ENCODE results near the gene AP1AR. TPM values are rescaled to one million over a fixed set of nuclear protein-coding genes. Genes with fewer than 3 reads are reported as not detected.

The AP1AR gene
- total RNA-seq, 4 donors from 2014 or later: 16.8 to 20.1 (median 19.6) TPM

DNA sequence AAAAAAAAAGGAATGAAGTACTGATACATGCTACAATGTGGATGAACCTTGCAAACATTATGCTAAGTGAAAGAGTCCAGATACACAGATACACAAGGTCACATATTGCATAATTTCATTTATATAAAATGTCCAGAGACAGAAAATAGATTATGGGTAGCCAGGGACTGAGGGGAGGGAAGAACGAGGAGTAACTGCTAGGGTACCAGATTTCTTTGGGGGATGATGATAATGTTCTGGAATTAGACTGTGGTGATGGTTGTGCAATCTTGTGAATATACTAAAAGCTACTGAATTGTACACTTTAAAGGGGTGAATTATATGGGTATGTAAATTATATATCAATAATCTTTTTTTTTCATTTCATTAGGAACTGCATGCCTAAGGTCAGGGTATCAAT is 20.8 kb upstream of the AP1AR start:
- 74 to 78% methylated on average over 1 of the region's 1 CpG for WGBS, 2 donors

DNA sequence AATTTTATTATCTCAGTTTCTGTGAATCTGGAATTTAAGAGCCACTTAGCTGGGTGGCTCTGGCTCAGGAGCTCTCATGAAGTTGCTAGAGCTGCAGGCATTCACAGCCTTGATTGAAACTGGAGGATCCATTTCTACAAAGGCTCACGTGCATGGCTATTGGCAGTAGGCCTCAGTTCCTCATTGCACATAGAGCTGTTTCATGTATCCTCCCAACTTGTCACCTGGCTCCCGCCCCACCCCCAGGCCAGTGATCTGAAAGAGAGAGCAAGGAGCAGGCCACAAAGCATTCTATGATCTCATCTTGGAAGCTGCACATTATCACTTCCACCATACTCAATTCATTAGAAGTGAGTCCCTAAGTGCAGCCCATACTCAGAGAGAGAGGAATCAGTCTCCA is 18.5 kb upstream of the AP1AR start:
- WGBS, 2 donors: 80 to 86% methylated on average over 2 of the region's 2 CpGs
- H3K4me3 ChIP-seq: no peak overlapping the region
- no peaks in the 10 kb centered on the region for H3K27me3 ChIP-seq
- H3K27ac ChIP-seq: no peak overlapping the region
- H3K36me3 ChIP-seq: no peaks in the 10 kb centered on the region
- no peak for DNase-seq (ENCODE audit: low spot score in 2 of 2)
- TF ChIP-seq EP300 (IDR thresholded peaks at IDR 0.05): no peak
- TF ChIP-seq POLR2A (IDR thresholded peaks at IDR 0.05): no peak
- TF ChIP-seq, protein P1, sequence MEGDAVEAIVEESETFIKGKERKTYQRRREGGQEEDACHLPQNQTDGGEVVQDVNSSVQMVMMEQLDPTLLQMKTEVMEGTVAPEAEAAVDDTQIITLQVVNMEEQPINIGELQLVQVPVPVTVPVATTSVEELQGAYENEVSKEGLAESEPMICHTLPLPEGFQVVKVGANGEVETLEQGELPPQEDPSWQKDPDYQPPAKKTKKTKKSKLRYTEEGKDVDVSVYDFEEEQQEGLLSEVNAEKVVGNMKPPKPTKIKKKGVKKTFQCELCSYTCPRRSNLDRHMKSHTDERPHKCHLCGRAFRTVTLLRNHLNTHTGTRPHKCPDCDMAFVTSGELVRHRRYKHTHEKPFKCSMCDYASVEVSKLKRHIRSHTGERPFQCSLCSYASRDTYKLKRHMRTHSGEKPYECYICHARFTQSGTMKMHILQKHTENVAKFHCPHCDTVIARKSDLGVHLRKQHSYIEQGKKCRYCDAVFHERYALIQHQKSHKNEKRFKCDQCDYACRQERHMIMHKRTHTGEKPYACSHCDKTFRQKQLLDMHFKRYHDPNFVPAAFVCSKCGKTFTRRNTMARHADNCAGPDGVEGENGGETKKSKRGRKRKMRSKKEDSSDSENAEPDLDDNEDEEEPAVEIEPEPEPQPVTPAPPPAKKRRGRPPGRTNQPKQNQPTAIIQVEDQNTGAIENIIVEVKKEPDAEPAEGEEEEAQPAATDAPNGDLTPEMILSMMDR (IDR thresholded peaks at IDR 0.05): no peak
- H3K4me1 ChIP-seq: no peaks in the 10 kb centered on the region
- H3K9me3 ChIP-seq: no peaks in the 10 kb centered on the region

More for the DNA sequence above, 20.8 kb upstream of the AP1AR start:
- no peaks in the 10 kb centered on the region for H3K36me3 ChIP-seq
- H3K4me1 ChIP-seq: no peaks in the 10 kb centered on the region
- no peaks in the 10 kb centered on the region for H3K9me3 ChIP-seq
- H3K4me3 ChIP-seq: no peak overlapping the region
- no peak for DNase-seq (ENCODE audit: low spot score in 2 of 2)
- no peaks in the 10 kb centered on the region for H3K27me3 ChIP-seq
- TF ChIP-seq EP300 (IDR thresholded peaks at IDR 0.05) (no peak), POLR2A (IDR thresholded peaks at IDR 0.05) (no peak)
- TF ChIP-seq, protein P1 (IDR thresholded peaks at IDR 0.05): no peak
- H3K27ac ChIP-seq: no peak overlapping the region

DNA sequence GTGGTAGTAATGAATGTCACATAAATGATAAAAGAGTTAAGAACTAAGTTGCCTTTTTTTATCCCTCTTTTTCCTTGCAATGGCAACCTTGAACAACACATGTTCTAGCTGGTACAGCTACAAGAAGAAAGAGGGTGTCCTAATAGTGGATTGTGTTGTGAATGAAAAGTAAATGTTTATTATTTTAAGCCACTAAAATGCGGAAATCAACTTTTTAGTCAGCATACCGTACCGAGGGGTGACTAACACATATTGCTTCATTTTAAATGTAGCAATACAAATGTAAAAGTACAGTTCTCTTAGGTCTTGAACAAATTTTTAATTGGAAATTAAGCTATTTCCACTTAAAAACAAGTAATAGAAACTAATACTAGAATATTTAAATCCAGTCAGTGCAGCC is 17.7 kb upstream of the AP1AR start:
- H3K27me3 ChIP-seq: no peaks in the 10 kb centered on the region
- TF ChIP-seq, protein P1 (IDR thresholded peaks at IDR 0.05): no peak
- TF ChIP-seq EP300 (IDR thresholded peaks at IDR 0.05) (no peak), POLR2A (IDR thresholded peaks at IDR 0.05) (no peak)
- no peak overlapping the region for H3K4me3 ChIP-seq
- no peak overlapping the region for H3K27ac ChIP-seq
- H3K36me3 ChIP-seq: no peaks in the 10 kb centered on the region
- H3K4me1 ChIP-seq: no peaks in the 10 kb centered on the region
- 76 to 81% methylated on average over 3 of the region's 3 CpGs for WGBS, 2 donors
- H3K9me3 ChIP-seq: no peaks in the 10 kb centered on the region
- no peak for DNase-seq (ENCODE audit: low spot score in 2 of 2)

DNA sequence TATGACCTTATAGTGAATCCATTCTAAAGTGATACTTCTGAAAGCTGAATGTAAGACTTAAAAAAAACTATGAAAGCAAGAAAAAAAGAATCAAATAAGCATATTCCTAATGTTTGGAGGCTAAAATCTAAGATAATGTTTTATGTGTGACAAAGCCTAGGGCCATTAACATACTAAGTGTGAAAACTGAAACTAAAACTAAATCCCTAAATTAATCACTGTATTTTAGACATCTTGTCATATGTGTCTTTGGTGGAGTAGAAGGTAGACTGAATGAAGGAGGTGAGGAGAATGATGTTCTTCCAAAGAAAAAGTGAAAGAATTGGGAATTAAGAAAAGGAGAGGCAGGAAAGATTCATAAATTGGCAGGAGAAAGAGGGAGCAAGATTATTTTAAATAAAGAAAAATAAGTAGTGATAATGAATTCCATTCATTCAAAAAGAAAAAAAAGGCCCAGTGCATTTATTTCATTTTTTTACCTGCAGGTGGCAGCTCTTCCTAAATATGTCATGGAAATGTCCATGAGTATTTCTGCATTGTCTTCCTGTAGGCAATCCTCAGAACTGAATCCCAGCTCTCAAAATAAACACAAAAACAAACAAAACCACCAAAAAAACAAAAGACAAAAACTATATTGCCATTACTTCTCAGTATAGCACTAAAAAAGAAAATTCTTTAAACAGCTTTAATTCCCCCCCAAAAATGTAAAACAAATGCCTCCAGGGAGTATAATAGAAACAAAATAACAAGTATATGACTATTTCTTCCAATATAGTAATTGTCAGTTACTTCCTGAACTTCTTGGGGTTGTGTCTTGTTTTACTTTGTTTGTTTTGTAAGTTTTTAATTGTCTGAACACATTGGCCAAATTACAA is 17.0 kb upstream of the AP1AR start:
- Histone ChIP-seq H3K4me3 (no peak overlapping the region), H3K27me3 (no peaks in the 10 kb centered on the region), H3K36me3 (no peaks in the 10 kb centered on the region), H3K27ac (no peak overlapping the region), H3K9me3 (no peaks in the 10 kb centered on the region), H3K4me1 (no peaks in the 10 kb centered on the region)
- DNase-seq (ENCODE audit: low spot score in 2 of 2): no peak
- TF ChIP-seq EP300 (IDR thresholded peaks at IDR 0.05): no peak
- TF ChIP-seq, protein P1 (IDR thresholded peaks at IDR 0.05): peak; percentile 26 to 52 (median 44)
- no peak for TF ChIP-seq POLR2A (IDR thresholded peaks at IDR 0.05)

DNA sequence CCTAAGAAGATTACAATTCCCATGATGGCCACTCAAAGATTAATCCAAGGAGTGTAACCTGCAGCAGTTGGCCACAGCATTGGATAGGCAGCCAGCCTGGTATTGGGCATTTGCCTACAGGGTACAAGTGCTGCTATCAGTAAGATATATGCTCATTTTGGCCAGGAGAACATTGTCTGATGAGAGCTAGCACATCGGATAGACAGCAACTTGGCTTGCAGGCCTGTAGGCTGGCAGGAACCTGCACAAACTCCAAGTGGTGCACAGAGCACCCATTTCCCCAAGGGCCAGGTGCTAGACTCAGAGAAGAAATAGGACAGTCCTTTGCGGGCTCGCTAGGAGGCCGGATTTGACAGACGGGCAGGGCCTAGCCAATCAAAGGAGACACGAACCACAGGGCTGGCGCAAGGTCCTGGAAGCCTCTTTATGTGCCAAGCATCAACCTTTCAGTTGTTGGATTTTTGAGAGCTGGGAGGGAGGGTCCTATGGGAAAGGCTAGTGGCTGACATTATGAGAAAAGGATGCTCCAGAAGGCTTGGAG is 11.7 kb upstream of the AP1AR start:
- Histone ChIP-seq H3K27me3 (no peaks in the 10 kb centered on the region), H3K9me3 (no peaks in the 10 kb centered on the region), H3K27ac (no peak overlapping the region), H3K4me1 (no peaks in the 10 kb centered on the region), H3K4me3 (no peak overlapping the region), H3K36me3 (no peaks in the 10 kb centered on the region)
- WGBS, 2 donors: 83 to 93% methylated on average over 7 of the region's 7 CpGs
- TF ChIP-seq, protein P1 (IDR thresholded peaks at IDR 0.05): no peak
- TF ChIP-seq EP300 (IDR thresholded peaks at IDR 0.05) (no peak), POLR2A (IDR thresholded peaks at IDR 0.05) (no peak)
- DNase-seq (ENCODE audit: low spot score in 2 of 2): no peak

Data from tibial nerve (tissue), 4 donors.